Breast epithelium (tissue), 4 donors: ENCODE results near the gene DRAXIN. TPM values are rescaled to one million over a fixed set of nuclear protein-coding genes. Genes with fewer than 3 reads are reported as not detected.

Experiments
- DNase-seq, 2 donors: peaks; one replicate each; pipeline ENCODE4 v3.0.0-alpha.2; 2019; ENCODE audit warnings: low spot score in 2 of 2
- H3K27ac ChIP-seq, 2 donors: fragments of 200-600 bp; sonication (generic) in 1 of 2; one replicate each; pipeline ENCODE4 v1.5.1; 2016 to 2019; ENCODE audit warnings: mild to moderate bottlenecking in 1 of 2
- H3K27me3 ChIP-seq, 2 donors: fragments of 200-600 bp; sonication (generic) in 1 of 2; one replicate each; pipeline versions ENCODE4 v1.5.1 to v1.6.0; 2017 to 2019; ENCODE audit warnings: control low read depth in 1 of 2, mild to moderate bottlenecking in 1 of 2
- H3K36me3 ChIP-seq: fragments of 200-600 bp; one replicate; pipeline ENCODE4 v1.5.1; 2019
- H3K4me1 ChIP-seq, 2 donors: fragments of 200-600 bp; sonication (generic); one replicate each; pipeline ENCODE4 v1.5.1; 2016 to 2019; ENCODE audit warnings: control low read depth in 1 of 2
- H3K4me3 ChIP-seq, 3 donors: fragments of 200-600 bp; sonication (generic); 1 replicate in 2 of 3; 2 replicates in 1 of 3; pipeline ENCODE4 v1.5.1; 2016 to 2019; ENCODE audit warnings: mild to moderate bottlenecking in 3 of 3, moderate library complexity in 2 of 3
- H3K9me3 ChIP-seq, 2 donors: fragments of 200-600 bp; sonication (generic) in 1 of 2; one replicate each; pipeline ENCODE4 v1.5.1; 2016 to 2019; ENCODE audit warnings: control low read depth in 1 of 2
- POLR2A ChIP-seq: fragments of 450-650 bp; IDR thresholded peaks from one replicate; pipeline ENCODE4 v1.6.1; 2016; ENCODE audit warnings: antibody characterized with exemption, mild to moderate bottlenecking, moderate library complexity
- POLR2AphosphoS5 ChIP-seq, 3 donors: sonication (generic); formaldehyde crosslinking; IDR thresholded peaks; one replicate each; pipeline ENCODE4 v1.6.1; 2017; ENCODE audit warnings: antibody characterized with exemption in 3 of 3
- intact Hi-C: fragments of 100-400 bp; cut with DNase I; formaldehyde crosslinking; loops from one replicate; pipeline ENCODE4 v1.15.1; 2023; ENCODE audit warnings: low total_unique reads
- total RNA-seq, 3 donors: library from RNA; depleted of rRNA; stranded (reverse); fragments of >200 nt; gene quantifications; one replicate each; pipeline ENCODE4 v1.1.0, GENCODE V29; 2016
- TF ChIP-seq, protein P1 (sequence below), 3 donors: fragments of 450-650 bp; IDR thresholded peaks; one replicate each; pipeline ENCODE4 v1.5.1; 2016 to 2017; ENCODE audit warnings: antibody characterized with exemption in 3 of 3, mild to moderate bottlenecking in 3 of 3, moderate library complexity in 3 of 3

DRAXIN gene
- total RNA-seq, 3 donors from 2014 or later, result under 0.01 to 0.15 (median under 0.01) TPM

DNA sequence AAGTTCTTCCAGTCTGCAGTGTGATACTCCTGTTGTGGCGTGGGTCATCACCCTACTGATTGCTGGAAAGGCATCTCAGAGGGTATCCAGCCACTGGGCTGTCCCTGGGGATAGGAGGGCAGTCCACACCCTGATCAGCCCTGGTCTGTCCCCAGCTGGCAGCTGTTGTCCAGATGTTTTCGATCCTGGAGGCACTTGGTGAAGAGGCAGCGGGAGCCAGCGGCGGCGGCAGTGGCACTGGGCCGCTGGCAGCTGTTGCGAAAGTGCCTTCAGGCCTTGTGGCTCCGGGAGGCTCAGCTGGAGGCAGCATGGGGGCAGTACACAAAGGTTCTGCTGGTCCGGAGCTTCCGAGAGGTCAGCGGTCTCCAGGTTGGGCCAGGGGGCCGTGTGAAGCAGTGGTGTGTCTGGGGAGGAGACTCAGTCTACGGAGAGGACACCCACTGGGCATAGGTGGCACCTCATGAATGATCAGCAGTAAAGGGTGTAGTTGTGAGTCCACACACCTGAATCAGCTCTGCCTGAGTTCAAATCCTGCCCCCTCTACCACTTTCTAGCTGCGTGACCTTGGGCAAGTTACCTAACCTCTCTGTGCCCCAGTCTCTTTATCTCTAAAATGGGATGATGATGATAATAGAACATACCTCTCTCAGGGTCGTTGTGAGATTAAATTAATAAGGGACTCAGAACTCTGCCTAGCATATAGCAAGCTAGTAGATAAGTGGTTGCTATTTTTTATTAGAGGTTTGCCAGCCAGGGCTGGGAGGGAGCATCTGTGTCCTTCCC lies 76.6 kb downstream of the DRAXIN start:
- H3K36me3 ChIP-seq, result no peaks in the 10 kb centered on the region
- no peaks in the 10 kb centered on the region for H3K4me1 ChIP-seq
- H3K27me3 ChIP-seq, result no peaks in the 10 kb centered on the region
- no peak for TF ChIP-seq POLR2A
- TF ChIP-seq, protein P1, sequence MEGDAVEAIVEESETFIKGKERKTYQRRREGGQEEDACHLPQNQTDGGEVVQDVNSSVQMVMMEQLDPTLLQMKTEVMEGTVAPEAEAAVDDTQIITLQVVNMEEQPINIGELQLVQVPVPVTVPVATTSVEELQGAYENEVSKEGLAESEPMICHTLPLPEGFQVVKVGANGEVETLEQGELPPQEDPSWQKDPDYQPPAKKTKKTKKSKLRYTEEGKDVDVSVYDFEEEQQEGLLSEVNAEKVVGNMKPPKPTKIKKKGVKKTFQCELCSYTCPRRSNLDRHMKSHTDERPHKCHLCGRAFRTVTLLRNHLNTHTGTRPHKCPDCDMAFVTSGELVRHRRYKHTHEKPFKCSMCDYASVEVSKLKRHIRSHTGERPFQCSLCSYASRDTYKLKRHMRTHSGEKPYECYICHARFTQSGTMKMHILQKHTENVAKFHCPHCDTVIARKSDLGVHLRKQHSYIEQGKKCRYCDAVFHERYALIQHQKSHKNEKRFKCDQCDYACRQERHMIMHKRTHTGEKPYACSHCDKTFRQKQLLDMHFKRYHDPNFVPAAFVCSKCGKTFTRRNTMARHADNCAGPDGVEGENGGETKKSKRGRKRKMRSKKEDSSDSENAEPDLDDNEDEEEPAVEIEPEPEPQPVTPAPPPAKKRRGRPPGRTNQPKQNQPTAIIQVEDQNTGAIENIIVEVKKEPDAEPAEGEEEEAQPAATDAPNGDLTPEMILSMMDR (IDR thresholded peaks at IDR 0.05), result no peak
- TF ChIP-seq POLR2AphosphoS5 (IDR thresholded peaks at IDR 0.05), result no peak
- H3K9me3 ChIP-seq, result no peaks in the 10 kb centered on the region
- no peak overlapping the region for H3K27ac ChIP-seq
- intact Hi-C loops, result no loop called here
- H3K4me3 ChIP-seq, result no peak overlapping the region
- DNase-seq, result no peak

DNA sequence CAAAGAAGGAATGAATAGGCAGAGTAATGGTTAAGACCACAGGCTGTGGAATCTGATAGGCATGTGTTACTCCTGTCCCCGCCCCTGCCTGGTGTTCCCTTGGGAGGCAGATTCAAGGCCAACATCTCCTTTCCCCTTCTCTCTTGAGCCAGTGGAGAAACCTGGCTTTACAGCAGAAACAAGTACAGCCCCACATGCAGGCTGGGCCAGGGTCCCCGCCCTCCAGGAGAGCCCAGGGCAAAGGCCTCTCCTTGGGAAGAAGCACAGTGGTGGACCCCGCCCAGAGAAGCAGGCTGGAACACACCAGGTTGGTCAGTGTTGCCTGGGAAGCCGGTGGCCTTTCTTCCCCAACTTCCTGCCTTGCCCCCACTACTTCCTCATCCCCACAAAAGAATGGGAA lies 77.3 kb downstream of the DRAXIN start:
- Histone ChIP-seq H3K27ac (no peak overlapping the region), H3K9me3 (no peaks in the 10 kb centered on the region), H3K4me1 (no peaks in the 10 kb centered on the region), H3K36me3 (no peaks in the 10 kb centered on the region), H3K4me3 (no peak overlapping the region), H3K27me3 (no peaks in the 10 kb centered on the region)
- intact Hi-C loops, result no loop called here
- DNase-seq, result no peak
- TF ChIP-seq POLR2A (no peak), POLR2AphosphoS5 (IDR thresholded peaks at IDR 0.05) (no peak)
- TF ChIP-seq, protein P1 (IDR thresholded peaks at IDR 0.05), result no peak

DNA sequence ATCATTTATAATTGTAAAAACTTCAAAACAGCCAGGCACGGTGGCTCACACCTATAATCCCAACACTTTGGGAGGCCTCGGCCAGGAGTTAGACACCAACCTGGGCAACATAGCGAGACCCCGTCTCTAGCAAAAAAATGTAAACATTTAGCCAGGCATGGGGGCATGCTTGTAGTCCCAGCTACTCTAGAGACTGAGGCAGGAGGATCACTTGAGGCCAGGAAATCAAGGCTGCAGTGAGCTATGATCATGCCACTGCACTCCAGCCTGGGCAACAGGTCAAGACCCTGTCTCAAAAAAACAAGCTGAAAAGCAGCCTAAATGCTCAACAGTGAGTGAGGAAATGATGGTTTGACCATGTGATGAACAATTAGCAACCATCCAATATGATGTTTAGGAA lies 77.8 kb downstream of the DRAXIN start:
- Histone ChIP-seq H3K4me3 (no peak overlapping the region), H3K9me3 (no peaks in the 10 kb centered on the region), H3K4me1 (no peaks in the 10 kb centered on the region), H3K36me3 (no peaks in the 10 kb centered on the region), H3K27ac (no peak overlapping the region), H3K27me3 (no peaks in the 10 kb centered on the region)
- DNase-seq, result no peak
- TF ChIP-seq POLR2AphosphoS5 (IDR thresholded peaks at IDR 0.05) (no peak), POLR2A (no peak)
- TF ChIP-seq, protein P1 (IDR thresholded peaks at IDR 0.05), result no peak
- intact Hi-C loops, result no loop called here

DNA sequence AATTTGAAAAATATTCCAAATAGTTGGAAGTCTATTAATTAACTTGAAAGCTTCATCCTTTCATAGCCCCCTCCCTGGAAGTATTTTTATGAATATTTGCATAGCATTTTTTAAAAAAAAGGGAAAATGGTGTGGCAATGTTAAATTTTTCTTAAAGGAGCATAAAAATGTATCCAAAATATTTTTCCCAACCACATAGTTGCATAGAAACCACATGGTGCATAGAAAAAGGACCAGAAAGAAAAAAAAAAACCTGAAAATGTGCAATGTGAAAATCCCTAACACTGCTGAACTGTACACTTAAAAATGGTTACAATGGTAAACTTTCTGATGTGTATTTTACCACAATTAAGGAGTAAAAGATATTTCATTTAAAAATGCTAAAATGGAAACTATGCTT lies 78.5 kb downstream of the DRAXIN start:
- H3K27me3 ChIP-seq, result no peaks in the 10 kb centered on the region
- H3K4me1 ChIP-seq, result no peaks in the 10 kb centered on the region
- no peak for TF ChIP-seq POLR2A
- TF ChIP-seq POLR2AphosphoS5 (IDR thresholded peaks at IDR 0.05), result no peak
- TF ChIP-seq, protein P1 (IDR thresholded peaks at IDR 0.05), result no peak
- H3K36me3 ChIP-seq, result no peaks in the 10 kb centered on the region
- H3K27ac ChIP-seq, result no peak overlapping the region
- intact Hi-C loops, result no loop called here
- H3K9me3 ChIP-seq, result no peaks in the 10 kb centered on the region
- H3K4me3 ChIP-seq, result no peak overlapping the region
- DNase-seq, result no peak

DNA sequence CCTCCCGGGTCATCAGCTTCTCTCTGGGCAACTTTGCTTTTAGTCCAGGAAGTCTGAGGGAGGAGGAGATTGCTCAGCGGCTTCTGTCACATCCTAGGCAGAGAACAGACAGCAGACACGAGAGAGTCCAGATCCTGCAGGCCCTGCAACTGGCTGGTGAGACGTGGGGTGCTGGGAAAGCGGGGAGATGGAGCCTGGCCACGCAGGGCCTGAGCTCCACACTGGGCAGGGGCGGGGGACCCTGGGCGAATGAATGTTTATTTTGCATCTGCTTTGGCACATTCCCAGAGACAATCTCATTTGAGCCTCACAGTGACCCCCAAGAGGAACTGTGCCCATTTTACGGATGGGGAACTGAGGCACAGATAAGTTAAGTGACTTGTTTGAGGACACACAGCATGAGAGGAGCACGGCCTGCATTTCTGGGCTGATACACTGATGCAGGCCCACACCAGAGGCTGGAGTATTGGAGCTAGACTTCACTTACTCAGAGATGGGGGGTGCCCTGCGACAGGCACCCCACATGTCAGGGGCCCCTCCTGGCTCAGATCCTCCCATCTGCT lies 80.1 kb downstream of the DRAXIN start:
- Histone ChIP-seq H3K9me3 (no peaks in the 10 kb centered on the region), H3K4me3 (no peak overlapping the region), H3K4me1 (no peaks in the 10 kb centered on the region), H3K36me3 (no peaks in the 10 kb centered on the region), H3K27me3 (no peaks in the 10 kb centered on the region), H3K27ac (no peak overlapping the region)
- DNase-seq, result no peak
- intact Hi-C loops, result no loop called here
- TF ChIP-seq POLR2A, result no peak
- TF ChIP-seq POLR2AphosphoS5 (IDR thresholded peaks at IDR 0.05), result no peak
- TF ChIP-seq, protein P1 (IDR thresholded peaks at IDR 0.05), result no peak
